ENCODE data around the gene CYP2C19.
"Not testable (repeated sequence)": the region's sequence is repeated elsewhere in the genome, so short reads cannot be mapped to it uniquely, and the experiment has no call there.

The CYP2C19 gene

GRCh38 chr10:94762393-94762792, at the start of gene CYP2C19:
Gene CYP2C19, plus strand, starts transcription at chr10:94762681. Its CDS starts 25 bp downstream, at chr10:94762706.
- DNase-seq (ENCODE audit: extremely low spot score, insufficient read length, low read depth) (no peak), FAIRE-seq (no peak)

DNA sequence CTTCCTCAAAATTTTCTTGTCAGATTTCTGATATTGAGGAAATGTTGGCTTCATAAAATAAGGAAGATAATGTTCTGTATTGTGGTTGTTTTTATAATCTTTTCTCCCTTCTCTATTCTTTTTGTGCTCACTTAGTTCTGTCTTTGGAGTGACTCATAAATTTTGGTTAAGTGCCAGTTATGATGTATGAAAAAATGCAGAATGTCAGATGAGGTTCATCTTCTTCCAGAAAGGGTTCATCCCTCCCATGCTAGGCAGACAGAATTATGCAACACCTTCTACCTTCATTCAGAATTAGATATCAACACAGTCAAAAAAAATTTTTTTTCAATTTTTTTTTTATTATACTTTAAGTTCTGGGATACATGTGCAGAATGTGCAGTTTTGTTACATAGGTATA, 36.6 kb upstream of the CYP2C19 start:
- DNase-seq (ENCODE audit: extremely low spot score, insufficient read length, low read depth): no peak

GRCh38 chr10:94735197-94735596, 27.3 kb upstream of the CYP2C19 start:
- no peak for FAIRE-seq
- DNase-seq (ENCODE audit: extremely low spot score, insufficient read length, low read depth): no peak

More for the DNA sequence above, 36.6 kb upstream of the CYP2C19 start:
- FAIRE-seq: no peak

GRCh38 chr10:94738588-94738987, 23.9 kb upstream of the CYP2C19 start:
- FAIRE-seq (no peak), DNase-seq (ENCODE audit: extremely low spot score, insufficient read length, low read depth) (no peak)

- DNase-seq (ENCODE audit: extremely low spot score, insufficient read length, low read depth): no peak
- no peak for FAIRE-seq
These were observed 15.3 kb upstream of the CYP2C19 start for GRCh38 chr10:94747137-94747536.

DNA sequence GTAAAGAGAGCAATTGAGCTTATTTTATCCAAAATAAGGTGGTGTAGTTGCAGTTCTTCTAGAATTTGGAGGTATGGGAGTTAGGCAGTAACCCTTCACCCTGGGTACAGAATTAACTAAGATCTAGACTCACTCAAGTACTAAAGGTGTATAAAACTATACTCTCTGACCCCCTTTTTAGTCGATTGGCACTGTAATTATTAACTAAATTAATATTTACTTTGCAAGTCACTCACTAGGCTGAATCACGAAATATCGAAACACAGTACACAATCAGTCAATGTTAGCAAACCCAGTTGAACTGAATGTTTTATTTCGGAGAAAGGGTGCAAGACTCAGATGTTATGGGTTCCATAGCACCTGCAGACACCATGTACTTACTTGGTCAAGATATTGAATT, 14.6 kb upstream of the CYP2C19 start:
- no peak for DNase-seq (ENCODE audit: extremely low spot score, insufficient read length, low read depth)
- no peak for FAIRE-seq

DNA sequence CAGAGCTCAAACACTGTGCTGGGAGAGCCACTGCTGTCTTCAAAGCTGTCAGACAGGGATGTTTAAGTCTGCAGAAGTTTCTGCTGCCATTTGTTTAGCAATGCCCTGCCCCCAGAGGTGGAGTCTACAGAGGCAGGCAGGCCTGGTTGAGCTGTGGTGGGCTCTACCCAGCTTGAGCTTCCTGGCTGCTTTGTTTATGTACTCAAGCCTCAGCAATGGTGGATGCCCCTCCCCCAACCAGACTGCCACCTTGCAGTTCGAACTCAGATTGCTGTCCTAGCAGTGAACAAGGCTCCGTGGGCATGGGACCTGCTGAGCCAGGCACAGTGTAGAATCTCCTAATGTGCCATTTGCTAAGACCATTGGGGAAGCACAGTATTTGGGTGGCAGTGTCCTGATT, 4.6 kb upstream of the CYP2C19 start:
- DNase-seq (ENCODE audit: extremely low spot score, insufficient read length, low read depth) (no peak), FAIRE-seq (no peak)

DNA sequence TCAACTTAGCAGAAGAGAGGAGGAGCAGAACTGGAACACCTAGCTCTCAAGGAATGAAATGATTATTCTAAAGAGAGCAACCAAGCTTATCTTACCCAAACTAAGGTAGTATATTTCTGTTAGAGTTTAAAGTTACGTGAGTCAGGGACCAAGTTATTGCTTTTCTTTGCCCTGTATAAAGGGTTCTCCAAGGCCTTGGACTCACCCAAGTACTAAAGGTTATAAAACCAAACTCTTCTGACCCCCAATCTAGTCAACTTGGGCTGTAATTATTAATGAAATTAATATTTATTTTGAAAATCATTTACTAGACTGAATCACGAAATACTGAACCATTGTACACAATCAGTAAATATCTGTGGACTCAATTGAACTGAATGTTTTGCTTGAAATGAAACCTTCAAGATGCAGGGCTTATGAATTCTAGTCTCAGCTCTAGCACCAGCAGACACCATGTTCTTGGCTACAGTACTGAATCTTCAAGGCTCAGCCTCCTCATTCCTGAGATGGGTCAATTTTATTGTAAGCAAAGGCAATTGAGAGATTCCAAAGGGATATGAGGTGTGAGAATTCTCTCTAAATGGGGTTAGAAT, 1.8 kb upstream of the CYP2C19 start:
- FAIRE-seq (no peak), DNase-seq (ENCODE audit: extremely low spot score, insufficient read length, low read depth) (no peak)

GRCh38 chr10:94775425-94775824, 12.9 kb downstream of the CYP2C19 start:
- FAIRE-seq: peak; percentile 9
- DNase-seq (ENCODE audit: extremely low spot score, insufficient read length, low read depth): not testable (repeated sequence)

DNA sequence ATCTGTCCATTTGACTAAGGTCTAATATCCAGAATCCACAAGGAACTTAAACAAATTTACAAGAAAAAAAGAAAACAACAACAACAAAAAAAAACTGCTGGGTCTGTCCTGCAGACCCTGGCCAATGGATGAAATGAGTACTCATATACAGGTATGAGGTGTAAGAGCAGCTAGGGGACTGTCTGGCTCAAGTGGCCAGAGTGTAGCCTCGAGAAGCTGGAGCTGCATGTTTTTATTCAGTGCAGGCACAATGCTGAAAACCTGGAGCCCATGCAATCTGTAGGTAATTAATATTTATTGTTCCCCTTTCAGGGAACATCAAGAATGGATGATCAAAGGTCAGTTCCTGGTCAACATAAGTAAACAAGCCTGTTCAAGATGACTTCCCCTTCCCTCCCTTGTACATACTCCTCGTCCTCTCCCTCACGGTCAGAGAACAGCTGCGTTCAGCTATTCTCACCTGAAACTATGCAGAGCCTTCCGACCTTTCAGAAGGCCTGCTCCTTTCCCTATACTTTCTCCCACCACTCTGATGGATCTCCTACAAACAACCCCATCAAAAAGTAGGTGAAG, 15.5 kb downstream of the CYP2C19 start:
- no peak for DNase-seq (ENCODE audit: extremely low spot score, insufficient read length, low read depth)
- FAIRE-seq: no peak

DNA sequence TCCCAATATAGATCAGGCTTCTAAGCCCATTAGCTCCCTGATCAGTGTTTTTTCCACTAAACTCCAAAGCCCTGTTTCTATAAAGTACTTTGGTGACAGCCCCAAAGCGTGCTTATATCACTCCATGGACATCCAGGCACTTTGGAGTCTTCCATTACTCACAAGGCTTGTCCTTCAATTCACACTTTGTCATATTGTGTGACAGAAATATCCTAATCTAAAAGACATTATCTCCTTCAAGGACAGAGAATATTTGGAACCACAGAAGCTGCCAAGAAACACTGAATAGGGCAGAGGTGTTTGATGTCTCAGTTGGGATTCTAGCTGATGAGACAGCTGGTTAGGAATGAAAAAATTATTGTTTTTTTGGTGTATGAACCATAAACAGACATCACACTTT, 18.4 kb downstream of the CYP2C19 start:
- no peak for FAIRE-seq
- no peak for DNase-seq (ENCODE audit: extremely low spot score, insufficient read length, low read depth)

DNA sequence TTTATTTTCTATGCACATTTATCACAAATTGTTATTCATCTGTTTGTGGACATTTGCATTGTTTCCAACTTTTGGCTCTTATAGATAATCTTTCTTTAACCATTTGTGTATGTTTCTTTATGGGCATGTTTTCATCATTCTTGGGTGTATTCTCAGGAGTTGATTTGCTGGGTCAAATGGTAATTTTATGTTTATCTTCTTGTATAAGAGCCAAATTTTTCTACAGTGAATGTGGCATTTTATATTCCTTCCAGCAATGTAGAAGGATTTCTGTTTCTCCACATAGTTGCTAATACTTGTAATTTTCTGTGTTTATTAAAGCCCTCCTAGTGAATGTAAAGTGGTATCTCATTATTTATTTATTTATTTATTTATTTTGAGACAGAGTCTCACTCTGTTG, 21.8 kb downstream of the CYP2C19 start:
- DNase-seq (ENCODE audit: extremely low spot score, insufficient read length, low read depth) (no peak), FAIRE-seq (no peak)

GRCh38 chr10:94785211-94785610, 22.7 kb downstream of the CYP2C19 start:
- no peak for DNase-seq (ENCODE audit: extremely low spot score, insufficient read length, low read depth)
- FAIRE-seq: no peak

DNA sequence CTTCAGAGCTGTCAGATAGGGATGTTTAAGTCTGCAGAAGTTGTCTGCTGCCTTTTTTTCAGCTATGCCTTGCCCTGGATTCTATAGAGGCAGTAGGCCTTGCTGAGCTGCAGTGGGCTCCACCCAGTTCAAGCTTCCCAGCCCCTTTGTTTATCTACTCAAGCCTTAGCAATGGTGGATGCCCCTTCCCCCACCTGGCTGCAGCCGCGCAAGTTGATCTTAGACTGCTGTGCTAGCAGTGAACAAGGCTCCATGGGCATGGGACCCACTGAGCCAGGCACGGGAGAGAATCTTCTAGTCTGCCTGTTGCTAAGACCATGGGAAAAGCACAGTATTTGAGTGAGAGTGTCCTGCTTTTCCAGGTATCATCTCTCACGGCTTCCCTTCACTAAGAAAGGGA, 38.1 kb downstream of the CYP2C19 start:
- not testable (repeated sequence) for FAIRE-seq; DNase-seq (ENCODE audit: extremely low spot score, insufficient read length, low read depth)

DNA sequence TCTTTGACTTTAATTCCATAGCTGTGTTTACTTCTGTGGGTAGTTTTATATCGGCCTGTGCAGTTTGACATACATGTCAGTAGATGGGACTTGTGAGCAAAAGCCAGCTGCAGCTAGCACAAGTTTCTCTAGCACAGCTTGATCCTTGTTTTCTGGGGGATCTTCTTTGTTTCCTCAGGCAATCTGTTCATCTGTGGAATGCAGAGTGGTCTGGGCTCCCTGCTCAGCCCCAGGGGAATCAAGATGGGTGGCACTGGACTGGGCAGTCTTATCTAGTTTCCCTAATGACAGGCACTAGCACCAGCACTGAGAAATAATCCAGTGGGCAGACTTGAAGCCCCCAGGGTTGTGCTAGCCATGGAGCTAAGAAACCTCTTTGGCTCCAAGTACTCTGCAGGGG, 40.8 kb downstream of the CYP2C19 start:
- FAIRE-seq: no peak
- DNase-seq (ENCODE audit: extremely low spot score, insufficient read length, low read depth): no peak

DNA sequence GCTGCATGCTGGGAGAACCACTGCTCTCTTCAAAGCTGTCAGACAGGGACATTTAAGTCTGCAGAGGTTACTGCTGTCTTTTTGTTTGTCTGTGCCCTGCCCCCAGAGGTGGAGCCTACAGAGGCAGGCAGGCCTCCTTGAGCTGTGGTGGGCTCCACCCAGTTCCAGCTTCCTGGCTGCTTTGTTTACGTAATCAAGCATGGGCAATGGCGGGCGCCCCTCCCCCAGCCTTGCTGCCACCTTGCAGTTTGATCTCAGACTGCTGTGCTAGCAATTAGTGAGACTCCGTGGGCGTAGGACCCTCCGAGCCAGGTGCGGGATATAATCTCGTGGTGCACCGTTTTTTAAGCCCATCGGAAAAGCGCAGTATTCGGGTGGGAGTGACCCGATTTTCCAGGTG, 67.5 kb downstream of the CYP2C19 start:
- not testable (repeated sequence) for DNase-seq (ENCODE audit: extremely low spot score, insufficient read length, low read depth); FAIRE-seq

DNA sequence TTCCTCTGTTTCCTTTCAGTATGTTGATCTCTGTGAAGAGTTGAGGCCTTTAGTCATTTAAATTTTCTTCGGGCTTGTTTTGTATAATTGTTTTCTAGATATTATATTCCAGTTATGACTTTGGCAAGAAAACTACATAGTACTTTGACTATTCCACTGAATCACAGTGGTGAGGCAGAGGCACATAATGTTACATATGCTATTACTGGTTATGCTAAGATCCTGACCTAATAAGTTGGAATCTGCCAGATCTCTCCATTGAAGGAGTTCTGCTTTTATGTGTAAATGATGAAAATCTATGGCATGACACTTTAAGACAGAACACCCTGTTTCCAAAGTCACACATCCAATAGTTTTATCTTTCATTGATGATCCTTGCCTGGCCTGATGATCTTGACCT, 83.7 kb downstream of the CYP2C19 start:
- no peak for FAIRE-seq
- DNase-seq (ENCODE audit: extremely low spot score, insufficient read length, low read depth): no peak

DNA sequence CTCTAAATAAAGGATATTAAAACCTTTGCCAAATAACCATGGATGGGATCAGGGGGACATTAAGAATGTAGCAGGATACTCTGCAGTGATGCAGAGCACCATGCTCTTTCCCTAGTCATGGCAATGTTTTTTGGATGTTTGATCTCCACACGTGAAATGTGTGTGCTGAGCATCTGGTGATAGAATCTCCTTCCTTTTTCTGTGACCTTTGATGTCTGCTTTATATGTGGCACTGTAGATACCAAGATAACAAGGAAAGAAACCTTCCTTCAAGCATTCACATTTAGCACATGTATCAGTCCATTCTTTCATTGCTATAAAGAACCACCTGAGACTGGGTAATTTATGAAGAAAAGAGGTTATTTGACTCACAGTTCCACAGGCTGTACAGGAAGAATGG, 88.3 kb downstream of the CYP2C19 start:
- no peak for DNase-seq (ENCODE audit: extremely low spot score, insufficient read length, low read depth)
- FAIRE-seq: no peak

- no peak for DNase-seq (ENCODE audit: extremely low spot score, insufficient read length, low read depth)
- no peak for FAIRE-seq
These were observed 88.8 kb downstream of the CYP2C19 start for GRCh38 chr10:94851263-94851662.

DNA sequence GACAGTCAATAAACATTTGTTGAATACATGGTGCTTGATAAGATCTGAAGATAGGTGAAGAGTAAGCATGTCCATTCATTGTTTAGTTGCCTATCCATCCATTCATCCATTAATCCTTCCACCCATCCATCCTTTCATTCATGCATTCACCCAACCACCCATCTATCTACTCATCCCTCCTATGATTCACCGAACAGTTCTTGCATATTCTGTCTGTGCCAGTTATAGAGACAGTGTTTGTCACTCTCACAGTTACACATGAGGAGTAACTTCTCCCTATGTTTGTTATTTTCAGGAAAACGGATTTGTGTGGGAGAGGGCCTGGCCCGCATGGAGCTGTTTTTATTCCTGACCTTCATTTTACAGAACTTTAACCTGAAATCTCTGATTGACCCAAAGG, 90.0 kb downstream of the CYP2C19 start:
- DNase-seq (ENCODE audit: extremely low spot score, insufficient read length, low read depth) (no peak), FAIRE-seq (no peak)

DNA sequence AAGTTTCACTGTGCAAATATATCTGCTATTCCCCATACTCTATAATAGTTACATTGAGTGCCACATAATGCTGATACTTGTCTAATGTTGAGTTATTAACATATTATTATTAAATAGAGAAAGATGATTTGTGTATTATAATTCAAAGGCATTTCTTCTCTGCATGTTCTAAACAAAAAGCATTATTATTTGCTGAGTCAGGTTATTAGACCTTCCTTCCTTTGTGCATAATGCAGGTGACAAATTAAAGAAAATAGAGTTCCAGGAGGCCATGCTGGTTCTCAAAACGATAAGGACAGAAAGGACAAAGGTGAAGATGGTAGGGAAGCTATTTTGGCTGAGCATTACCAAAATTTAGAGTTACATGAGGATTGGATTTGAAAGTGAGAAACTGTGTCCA, 90.6 kb downstream of the CYP2C19 start:
- DNase-seq (ENCODE audit: extremely low spot score, insufficient read length, low read depth) (no peak), FAIRE-seq (no peak)

GRCh38 chr10:94858005-94858404, 95.5 kb downstream of the CYP2C19 start:
- FAIRE-seq (no peak), DNase-seq (ENCODE audit: extremely low spot score, insufficient read length, low read depth) (no peak)

Data from GM18507 (cell line).